ENCODE measurements around the gene PRAF2.

DNA sequence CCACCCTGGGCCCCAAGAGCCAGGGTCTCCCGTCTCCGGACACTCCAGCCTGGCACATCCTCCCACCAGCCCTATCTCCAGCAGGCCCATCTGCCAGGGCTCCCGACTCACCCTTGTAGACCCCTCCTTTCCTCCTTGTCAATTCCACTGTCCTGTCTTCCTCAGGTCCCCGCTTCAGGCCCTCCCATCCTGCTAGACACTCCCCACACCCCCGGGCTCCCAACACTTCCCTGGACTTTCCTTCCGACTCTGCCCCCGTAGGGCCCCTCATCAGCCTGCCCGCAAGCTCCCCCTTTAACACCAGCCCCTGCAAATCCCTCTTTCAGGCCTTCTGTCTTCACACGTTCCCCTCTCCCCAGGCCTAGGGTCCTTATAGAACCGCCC lies 1.1 kb downstream of the PRAF2 start:
- no peak for TF ChIP-seq EP300 (IDR thresholded peaks at IDR 0.05)
- TF ChIP-seq, protein P1, sequence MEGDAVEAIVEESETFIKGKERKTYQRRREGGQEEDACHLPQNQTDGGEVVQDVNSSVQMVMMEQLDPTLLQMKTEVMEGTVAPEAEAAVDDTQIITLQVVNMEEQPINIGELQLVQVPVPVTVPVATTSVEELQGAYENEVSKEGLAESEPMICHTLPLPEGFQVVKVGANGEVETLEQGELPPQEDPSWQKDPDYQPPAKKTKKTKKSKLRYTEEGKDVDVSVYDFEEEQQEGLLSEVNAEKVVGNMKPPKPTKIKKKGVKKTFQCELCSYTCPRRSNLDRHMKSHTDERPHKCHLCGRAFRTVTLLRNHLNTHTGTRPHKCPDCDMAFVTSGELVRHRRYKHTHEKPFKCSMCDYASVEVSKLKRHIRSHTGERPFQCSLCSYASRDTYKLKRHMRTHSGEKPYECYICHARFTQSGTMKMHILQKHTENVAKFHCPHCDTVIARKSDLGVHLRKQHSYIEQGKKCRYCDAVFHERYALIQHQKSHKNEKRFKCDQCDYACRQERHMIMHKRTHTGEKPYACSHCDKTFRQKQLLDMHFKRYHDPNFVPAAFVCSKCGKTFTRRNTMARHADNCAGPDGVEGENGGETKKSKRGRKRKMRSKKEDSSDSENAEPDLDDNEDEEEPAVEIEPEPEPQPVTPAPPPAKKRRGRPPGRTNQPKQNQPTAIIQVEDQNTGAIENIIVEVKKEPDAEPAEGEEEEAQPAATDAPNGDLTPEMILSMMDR (IDR thresholded peaks at IDR 0.05), result no peak

All from ovary (tissue), 3 donors.